Nucleus accumbens (tissue), 56 donors: ENCODE measurements around the gene FBN1.
A peak's percentile ranks its signal among the peaks of the same experiment; 100 is the strongest.

Experiments
- DNase-seq, 56 donors: peaks; one replicate each; lab custom pipeline; 2025; lab: John Stamatoyannopoulos, UW

The FBN1 gene

DNA sequence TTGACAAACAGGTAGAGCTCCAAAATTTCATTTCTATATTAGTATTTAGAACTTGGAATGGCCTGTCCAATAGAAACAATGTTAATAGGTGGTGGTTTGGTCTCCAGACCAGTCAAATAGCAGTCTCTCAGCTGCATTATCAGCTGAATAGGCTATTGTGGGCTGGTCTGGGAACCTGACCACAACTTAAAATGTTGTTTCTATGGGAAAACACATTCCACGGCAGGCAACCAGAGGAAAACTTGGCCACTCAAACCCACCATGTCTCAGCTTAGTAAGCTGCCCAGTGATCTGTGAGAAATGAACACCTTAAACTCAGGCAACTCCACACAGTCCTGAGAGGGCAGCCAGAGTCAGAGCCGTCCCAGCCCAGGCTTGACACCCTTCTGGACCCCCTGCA lies 20.4 kb downstream of the FBN1 start:
- no peak for DNase-seq

GRCh38 chr15:48624700-48625099 lies 20.8 kb downstream of the FBN1 start:
- DNase-seq: no peak

- no peak for DNase-seq
These were observed 22.1 kb downstream of the FBN1 start for GRCh38 chr15:48623456-48623855.

DNA sequence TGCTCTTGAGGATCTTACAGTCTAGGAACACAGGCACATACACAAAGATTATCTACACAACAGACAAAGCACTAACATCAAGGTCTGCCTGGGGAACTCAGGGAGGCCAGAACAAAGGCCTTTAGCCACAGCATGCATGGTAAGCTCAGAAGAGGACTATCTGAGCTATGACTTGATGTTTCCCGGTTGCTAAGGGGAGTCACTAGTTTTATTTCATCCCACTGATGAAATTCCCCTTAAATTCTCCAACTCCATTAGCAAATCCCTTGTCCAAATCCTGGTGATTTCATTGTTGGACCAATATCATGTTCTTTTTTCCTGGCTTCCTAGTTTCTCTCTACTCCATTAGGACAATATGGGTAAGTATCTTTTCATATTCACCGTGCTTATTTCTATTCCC lies 23.3 kb downstream of the FBN1 start:
- no peak for DNase-seq

GRCh38 chr15:48619446-48619845 lies 26.1 kb downstream of the FBN1 start:
- DNase-seq: no peak

DNA sequence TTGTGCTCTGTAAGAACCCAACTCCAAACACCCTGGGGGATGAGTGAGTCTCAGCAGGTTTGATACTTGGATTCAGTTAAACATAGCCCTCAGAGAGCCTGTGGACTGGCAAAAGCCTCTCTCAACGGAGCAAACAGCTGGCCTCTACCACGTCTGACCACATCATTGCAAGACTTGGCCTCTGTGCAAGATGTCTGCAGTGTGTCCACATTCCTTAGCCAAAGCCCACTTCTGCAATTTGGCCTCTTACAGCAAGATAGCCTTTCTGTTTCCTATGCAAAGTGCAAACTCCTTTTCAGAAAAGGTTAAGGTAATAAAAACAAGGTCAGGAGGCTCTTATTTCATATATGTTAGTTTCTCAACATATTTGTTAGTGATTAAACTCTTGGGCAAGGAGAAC lies 27.9 kb downstream of the FBN1 start:
- DNase-seq: no peak

- DNase-seq: no peak
These were observed 29.3 kb downstream of the FBN1 start for GRCh38 chr15:48616216-48616615.

GRCh38 chr15:48614051-48614450 lies 31.5 kb downstream of the FBN1 start:
- no peak for DNase-seq

DNA sequence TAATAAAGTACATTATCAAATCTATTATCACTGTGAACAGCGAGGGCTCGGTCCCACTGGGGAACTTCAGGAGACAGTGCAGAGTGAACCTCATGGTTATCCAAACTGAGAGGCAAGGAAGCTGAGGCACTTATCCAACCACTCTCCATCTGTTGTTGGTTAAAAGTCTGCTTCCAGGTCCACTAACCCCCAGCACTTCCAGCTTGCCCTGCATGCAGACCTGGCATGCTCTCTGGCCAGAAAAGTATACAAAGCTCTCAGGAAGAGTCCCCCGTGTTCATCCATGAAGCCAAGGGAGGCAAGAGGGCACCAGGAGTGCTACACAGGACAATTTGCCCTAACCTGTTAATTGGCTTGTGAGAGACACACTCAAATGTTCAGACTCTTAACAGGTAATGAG lies 36.0 kb downstream of the FBN1 start:
- no peak for DNase-seq

DNA sequence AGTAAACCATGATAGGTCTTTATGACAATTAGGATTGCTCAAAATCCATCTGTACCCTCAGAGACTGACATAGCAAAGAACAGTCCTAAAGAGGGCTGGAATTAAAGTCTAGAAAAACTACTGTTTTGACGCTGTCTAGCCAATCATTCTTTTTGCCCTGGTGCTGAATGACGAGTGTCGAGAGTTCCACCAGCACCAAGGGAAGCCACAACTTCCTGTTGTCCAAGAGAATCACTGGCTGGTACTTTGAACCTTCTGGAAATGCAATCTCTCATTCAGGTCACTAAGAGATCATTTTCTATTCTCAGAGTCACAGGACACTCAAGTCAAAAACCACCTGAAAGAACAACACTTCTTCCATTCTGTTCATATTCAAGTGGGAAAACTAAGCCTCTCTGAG lies 37.7 kb downstream of the FBN1 start:
- no peak for DNase-seq

GRCh38 chr15:48604567-48604966 lies 40.9 kb downstream of the FBN1 start:
- no peak for DNase-seq

GRCh38 chr15:48603922-48604321 lies 41.6 kb downstream of the FBN1 start:
- no peak for DNase-seq

- peak in 1 of 56 donors; percentile 9 for DNase-seq
These were observed 42.4 kb downstream of the FBN1 start for GRCh38 chr15:48603123-48603500.

GRCh38 chr15:48602358-48603122 lies 43.0 kb downstream of the FBN1 start:
- no peak for DNase-seq

GRCh38 chr15:48601095-48601494 lies 44.4 kb downstream of the FBN1 start:
- no peak for DNase-seq

GRCh38 chr15:48596841-48597240 lies 48.7 kb downstream of the FBN1 start:
- DNase-seq: no peak

- DNase-seq: no peak
These were observed 49.1 kb downstream of the FBN1 start for GRCh38 chr15:48596415-48596814.

DNA sequence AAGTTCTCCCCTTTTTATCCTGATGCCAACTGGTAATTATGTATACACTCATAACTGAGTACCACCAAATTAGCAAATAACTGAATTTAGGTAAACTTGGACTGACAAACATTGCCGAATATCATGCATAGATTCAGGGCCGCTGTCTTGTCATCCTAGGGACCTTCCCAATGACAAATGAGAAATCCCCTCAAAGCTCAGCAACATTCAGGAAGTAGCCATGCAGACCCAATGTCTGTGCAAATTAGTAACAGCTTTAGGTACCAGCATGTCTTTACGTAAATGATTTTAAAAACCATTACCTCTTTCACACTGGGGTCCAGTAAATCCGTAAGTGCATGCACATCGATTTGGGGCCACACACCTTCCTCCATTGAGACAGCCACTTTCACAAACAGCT lies 49.5 kb downstream of the FBN1 start:
- no peak for DNase-seq

DNA sequence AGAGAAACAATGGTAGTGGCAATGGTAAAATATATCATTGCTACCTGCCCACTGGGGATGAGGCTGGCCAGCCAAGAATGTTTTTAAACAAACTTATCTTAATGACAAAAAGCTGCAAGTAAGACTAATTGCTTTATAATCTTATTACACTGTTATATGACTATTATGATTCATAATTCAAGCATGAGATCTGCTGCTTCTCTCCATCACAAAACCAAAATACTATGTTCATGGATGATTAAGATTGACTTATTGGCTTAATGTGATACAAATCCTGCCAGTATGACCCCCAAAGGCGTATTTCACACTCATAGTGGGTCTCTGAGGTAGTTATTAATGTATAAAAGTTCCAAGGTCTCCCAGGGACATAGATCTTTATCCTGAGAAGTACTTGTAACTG lies 52.6 kb downstream of the FBN1 start:
- DNase-seq: no peak

- DNase-seq: no peak
These were observed 53.2 kb downstream of the FBN1 start for GRCh38 chr15:48592221-48592731.

DNA sequence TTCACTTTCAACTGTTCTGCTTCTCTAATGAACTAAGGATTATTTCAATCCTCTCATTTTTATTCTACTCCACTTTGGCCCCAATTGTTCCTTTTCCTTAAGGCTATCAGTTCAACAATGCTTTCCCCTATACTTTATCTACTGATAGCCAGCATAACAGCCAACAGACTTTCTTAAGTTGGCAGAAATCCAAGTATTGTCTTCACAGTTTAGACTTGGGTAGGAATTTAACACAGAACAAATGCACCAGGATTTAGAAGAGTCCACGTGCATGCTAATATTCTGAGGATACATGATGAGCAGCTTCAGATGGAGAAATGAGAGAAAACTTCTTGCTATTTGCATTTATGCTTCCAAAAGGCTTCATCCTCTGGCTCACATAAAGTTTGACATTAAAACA lies 54.8 kb downstream of the FBN1 start:
- DNase-seq: no peak

DNA sequence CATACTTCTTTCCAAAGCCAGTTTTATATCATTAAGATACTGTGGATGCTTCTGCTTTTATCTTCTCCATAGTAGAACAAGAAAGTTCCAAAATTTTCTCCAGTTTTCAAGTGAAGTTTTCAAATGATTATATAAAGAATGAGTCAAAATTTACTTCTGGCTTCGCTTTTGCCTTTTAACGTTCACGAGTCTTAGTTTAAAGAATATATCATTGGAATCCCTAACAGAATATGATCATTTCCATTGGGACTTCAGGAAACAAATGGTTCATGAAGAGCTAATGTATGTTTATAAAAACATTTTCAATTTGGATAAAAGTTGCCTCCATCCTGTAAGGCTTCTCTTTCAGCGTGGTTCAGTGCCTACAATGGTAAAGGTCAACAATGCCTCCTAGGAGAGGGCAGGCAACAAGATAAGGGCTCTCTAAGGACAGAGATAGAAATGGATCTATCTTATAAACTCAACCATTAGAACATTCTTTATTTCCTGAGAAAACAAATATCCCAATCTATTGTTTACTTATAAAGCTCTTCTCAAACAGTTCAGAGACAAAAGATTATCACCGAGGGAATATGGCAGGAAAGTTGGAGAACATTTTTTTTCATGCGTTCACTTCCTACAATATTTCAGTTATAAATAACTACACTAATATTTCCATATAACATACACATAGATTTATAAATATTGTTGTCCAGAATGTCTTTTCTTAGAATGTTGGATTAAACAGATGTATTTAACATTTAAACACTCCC lies 60.5 kb downstream of the FBN1 start:
- no peak for DNase-seq
